DMS153 treated with DMSO at 0.1 percent for 48 hours (cell line): ENCODE data around the gene CHN1.

Experiments used
- DNase-seq: peaks from one replicate; lab custom pipeline; 2025; ENCODE audit not compliant: unreplicated experiment; lab: John Stamatoyannopoulos, UW

The CHN1 gene

DNA sequence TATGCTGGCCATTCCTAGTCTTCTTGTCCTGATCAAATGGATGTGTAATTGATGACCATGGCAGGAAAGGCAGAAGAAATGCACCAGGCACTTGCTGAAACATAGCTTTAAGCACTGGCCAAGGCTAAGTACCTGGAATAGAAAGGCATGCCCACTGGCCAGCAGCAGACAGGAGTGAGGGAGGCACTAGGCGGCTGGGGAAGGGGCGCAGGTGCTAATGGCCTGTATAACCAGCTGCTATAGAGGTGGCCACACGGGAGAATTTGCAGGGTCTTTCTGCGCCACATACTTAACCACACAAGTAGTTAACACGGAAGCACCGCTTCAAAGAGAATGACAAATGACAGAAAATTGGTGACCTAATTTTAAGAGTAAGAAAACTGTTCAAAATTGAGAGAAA, 174.6 kb downstream of the CHN1 start:
- DNase-seq = no peak

DNA sequence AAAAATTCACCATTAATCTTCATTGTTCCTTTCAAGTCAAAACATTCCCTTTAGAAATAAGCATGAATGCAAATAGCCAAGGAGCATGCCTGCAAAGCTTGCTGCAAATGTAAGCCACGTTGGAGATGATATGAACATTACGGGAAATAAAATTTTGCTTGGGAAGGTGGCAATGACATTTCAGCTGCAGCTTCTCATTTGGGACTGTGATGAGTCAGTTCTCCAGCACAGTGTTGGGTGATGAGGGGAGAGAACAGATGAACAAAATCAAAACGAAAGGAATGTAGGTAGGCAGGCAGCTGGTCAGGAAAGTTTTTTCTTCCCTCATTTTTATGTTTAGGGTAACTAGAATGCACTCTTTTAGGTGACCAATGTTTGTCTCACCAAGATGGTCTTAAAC, 175.6 kb downstream of the CHN1 start:
- no peak for DNase-seq

DNA sequence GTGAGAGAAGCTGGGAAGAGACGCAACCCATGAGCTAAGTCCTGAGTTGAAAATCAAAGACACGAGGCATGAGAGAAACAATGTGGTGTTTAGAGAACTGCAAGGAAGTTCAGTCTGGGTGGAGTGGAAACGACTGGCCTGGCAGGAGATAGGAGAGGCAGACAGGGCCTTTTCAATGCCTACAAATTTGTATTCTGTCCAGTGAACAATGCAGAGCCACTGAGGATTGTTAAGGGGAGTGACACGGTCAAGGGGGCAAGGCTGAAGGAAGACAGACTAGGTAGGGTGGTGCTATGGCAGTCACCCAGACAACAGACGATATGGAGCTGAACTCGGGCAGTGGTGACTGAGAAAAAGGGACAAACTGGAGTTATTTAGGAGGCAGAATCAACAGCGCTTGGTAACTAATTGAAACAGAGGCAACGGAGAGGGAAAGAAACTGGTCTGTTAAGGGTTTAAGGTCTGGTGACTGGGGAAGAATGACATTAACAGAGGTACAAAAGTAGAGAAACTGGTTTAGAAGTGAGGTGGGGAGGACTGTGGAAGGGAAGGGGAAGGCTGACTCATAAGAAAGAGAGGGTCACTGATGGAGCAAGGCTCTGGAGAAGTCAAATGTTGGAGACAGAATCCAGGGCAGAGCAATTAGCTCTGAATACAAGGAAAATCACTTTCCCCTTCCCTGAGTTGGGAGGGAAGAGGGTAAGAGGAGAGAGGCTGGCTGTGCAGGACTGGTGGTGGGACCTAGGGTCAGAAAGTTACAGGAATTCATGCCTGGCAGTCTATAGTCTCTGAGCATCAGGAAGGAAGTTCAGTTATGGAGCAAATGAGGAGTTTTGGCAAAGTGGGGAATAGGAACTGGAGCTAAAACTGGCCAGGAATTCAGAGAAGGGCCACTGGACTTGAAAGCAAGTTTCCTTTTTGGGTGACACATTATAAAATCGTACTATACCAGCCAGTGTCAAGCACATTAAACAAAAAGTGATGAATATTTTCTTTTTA, 177.5 kb downstream of the CHN1 start:
- no peak for DNase-seq

DNA sequence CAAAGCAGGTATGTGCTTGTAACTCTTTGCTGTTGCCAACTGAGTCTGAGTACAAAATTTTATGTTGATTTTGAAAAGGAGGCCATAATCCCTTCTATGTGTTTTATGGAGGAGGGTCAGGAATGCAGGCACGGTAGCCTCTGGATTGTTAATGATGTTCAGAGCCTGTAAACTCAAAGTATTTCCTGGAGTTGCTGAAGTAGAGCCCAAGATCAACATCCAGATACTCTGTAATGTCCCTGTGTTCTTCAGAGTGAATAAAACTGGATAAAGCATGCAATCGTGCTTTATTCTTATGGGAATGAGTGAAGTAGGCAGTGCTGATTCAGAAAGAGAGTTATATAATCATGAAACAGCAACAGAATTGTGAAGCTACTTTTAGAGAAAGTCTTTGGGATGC, 179.1 kb downstream of the CHN1 start:
- DNase-seq = no peak

DNA sequence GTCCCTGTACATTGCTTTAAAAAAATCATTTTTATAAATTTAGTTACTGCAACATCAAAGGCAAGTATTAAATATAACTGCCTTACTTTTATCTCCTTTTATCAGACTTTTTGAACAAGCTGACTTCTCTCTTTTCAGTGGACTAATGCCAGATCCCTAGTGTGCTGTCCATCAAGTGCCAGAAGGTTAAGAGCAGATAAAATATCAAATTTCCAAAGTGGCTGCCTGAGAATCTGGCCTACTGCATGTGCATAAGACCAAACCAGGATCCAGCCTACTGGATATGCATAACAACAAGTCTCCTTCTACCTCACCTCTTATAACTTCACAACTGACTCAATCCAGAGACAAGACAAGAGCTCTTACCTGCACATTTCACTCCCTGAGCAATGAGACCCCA, 181.1 kb downstream of the CHN1 start:
- DNase-seq = no peak

DNA sequence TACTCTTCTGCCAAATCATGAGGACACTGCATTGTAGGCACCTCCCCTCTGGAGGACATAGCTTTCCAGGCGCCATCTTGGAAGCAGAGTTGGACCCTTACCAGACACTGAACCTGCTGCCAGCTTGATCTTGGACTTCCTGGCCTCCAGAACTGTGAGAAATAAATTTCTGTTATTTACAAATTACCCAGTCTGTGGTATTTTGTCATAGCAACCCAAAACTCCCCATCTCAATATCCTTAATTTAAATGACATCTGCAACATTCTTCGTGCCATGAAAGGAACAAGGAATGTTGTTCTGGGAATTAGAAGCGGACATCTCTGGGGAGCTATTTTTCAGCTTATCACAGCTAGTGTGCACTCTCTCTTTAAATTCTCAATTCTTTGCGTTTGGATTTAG, 183.6 kb downstream of the CHN1 start:
- no peak for DNase-seq

DNA sequence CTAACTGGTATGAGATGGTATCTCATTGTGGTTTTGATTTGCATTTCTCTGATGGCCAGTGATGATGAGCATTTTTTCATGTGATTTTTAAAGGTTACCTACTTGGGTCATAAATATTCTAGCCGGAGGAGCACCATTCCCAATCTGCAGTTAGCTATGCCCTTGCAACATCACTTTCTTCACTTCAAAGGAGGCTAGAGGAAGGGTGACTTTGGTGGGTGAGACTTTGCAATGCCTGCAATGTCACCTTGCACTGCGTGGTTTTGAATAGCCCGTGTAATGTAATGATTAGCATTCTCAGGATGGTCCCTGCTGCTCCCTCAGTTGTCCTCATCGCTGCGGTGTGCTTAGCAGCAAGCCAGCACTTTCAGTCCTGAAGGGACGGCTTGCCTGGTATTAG, 184.8 kb downstream of the CHN1 start:
- DNase-seq = no peak

DNA sequence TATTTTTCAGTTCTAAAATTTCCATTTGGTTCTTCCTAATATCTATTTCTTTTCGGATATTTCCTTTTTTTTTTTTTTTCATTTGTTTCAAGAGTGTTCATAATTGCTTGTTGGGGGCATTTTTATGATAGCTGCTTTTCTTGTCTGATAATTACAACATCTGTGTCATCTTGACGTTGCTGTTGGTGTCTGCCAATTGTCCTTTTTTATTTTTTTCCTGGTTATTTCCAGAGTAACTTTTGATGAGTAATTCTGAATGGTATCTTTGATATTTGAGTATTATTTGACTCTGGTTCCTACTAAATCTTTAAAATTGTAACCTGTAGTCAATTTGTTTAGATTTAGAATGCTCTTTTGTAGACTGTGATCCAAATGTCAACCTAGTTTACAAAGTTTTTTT, 189.7 kb downstream of the CHN1 start:
- DNase-seq = no peak

DNA sequence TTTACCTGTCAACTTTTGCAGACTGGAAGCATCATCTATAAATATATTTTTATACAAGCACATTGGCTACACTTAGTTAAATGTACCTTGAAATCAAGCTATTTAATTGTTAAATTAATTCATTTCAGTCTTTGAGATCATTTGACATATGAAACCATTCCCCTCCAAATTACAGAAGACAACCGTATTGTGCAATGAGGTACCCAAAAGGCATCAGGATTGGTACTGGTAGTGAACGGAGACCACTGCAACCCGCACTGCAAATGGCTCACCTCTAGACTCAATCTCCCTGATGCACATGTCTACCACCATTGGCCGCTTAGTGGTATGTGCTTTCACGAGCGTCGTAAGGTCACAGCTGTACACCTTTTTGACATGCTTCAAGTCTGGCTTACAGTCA, 193.1 kb downstream of the CHN1 start:
- no peak for DNase-seq

DNA sequence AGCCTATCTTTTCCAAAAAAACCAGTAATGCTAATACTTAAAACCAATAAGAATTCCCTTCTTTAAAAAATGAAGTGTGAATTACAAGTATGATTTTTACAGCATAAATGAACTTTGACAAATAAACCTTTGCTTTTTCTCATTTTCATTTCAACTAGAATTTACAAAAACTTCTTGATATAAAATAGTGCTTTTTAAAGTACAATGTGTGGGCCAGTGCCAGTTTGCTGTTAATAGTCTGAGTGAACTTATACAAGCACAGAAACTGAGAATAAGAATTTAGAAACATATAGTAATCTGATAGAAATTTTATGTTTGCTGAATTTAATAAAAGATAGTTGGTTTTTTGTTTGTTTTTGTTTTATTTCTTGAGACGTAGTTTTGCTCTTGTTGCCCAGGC, 197.2 kb downstream of the CHN1 start:
- no peak for DNase-seq

DNA sequence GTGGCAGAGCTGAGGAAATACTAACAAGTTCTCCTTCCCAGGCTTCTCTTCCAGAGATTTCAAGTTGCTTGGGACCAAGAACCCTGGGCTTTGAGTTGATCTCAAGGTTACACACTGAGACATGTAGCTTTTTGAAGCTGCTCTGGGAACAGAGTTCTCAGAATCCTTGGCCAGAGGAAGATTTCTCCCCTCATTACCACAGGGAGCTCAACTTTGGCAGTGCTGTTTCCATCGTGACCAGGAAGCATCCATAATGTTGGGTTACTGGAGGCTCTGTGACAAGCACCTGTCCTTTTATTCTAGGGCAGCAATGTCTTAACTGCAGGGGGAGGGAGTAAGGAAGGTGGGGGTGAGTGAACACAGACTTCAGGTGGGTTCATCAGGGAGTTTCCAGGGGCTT, 199.4 kb downstream of the CHN1 start:
- DNase-seq = no peak

DNA sequence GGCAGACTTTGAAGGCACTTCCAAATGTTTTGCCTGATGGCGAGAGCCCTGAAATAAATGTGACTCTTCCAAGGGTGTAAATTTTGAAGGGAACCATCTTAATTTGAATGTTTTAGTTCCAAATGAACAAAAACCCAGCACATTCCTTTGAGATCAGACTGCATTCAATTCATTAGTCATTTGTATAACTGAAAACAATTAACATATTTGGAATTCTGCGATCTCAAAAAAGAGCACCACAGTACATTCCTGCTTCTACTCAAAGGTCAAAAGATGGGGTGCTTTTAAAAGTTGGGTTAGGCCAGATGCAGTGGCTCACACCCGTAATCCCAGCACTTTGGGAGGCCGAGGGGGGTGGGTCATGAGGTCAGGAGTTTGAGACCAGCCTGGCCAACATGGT, 202.7 kb downstream of the CHN1 start:
- no peak for DNase-seq

DNA sequence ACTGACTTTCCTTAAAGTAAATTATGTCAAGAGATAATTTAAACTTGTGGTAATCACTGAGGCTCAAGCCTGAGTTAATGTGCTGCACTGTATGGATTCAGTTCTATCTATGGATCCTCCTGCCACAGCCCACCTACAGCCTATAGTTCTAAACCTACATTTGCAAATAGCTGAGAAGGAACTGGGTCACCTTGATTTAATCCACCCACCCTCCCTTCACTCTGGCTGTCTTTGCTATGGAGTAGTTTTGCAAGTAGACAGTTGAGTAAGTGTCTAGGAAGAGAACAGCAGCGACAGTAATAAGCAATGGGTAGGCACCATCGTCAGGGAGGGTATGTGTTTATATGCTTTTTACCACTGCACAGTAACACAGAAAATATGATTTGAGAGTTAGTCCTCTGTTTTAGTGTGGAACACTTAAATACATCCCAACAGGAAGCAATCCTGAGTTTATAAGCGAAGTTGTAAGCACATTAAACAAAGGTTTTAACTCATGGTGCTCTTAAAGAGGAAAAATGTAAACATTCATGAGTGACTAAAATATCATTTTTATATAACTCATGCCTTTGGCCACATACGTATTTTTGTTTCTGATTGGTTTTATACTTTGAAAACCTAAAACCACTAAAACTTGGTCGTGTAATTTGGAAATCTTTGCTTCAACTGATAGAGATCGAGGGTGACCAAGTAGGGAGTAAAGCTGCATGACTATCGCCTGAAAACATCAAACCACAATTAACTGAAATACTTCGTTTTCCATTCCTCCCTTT, 204.6 kb downstream of the CHN1 start:
- no peak for DNase-seq

DNA sequence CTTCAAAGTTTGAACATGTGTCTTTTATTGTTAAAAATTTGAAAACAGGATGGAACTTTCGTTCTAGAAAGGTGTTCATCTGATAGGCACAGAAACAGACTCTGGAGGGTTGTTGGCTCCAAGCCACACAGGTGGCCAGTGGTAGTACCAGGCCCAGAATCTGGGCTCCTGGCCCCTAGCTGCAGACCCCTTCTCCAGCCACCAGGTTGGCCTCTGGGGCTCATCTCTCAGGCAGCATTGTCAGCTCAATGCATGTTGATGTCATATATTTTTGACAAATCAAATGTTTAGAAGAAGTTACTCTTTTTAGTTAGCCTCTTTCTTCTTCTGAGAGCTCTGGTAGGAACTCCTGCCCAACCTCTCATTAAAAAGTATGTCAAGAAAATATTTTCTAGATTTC, 206.4 kb downstream of the CHN1 start:
- no peak for DNase-seq

DNA sequence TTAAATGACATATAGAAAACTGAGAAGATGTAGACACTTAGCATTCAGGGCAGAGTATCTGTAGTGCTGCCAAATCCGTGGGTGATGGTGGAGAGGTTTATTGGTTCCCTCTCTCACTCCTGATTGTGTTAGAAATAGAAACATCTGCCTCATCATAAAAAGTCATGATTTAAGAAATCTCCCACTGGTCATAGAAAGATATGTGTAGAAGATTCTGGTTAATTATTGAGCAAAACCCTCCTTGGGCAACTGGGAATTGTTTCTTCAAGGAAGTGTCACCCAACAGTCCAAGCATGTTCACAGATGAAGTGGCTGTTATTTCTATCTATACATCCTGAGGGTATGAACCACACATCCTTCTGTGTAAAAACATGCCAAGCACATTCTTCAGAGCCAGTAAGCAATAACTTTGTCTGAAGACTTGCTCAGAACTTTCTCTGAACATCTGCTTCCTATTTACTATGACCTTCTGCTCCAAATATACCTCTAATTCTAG, 207.4 kb downstream of the CHN1 start:
- no peak for DNase-seq

DNA sequence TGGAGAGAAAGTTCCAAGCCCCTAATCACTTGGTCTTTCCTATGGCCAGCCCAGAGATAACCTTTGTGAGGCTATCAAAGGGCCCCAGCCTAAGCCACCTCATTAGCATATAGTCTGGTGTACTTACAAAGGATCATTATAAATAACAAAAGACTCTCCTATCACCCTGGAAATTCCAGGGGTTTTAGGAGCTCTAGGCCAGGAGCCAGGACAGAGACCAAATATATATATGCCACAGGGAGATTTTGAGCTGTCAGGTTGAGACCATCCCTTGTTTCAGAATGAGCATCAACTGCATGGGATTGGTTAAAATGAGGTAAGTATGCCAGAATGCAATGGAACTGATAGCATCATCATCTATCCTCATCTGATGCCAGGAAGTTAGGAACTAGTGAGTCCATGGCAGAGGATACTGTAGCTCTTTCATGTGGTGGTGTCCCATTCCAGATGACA, 208.8 kb downstream of the CHN1 start:
- DNase-seq = no peak

DNA sequence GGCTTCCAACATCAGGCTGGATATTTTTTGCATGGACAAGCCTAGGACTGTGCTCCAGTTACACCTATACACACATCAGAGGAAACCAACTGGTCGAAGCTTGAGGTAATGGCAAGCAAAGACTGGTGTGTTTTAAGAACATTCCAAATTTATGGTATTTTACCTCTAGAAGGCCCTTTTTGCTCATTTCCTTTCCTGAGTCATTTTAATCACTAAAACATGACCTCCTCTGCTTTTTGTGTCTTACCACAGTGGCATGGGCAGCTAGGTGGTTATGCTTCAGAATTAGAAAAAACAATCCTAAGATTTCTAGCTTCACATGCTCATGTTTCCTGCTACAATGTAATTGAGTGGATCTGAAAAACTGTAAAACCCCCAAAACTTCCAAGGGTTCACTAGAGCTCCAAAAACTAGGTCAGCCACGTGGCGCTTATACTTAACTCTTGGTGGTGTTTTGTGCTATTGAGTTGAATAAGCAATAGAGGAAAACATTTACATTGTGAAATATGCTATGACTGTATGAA, 210.3 kb downstream of the CHN1 start:
- no peak for DNase-seq

DNA sequence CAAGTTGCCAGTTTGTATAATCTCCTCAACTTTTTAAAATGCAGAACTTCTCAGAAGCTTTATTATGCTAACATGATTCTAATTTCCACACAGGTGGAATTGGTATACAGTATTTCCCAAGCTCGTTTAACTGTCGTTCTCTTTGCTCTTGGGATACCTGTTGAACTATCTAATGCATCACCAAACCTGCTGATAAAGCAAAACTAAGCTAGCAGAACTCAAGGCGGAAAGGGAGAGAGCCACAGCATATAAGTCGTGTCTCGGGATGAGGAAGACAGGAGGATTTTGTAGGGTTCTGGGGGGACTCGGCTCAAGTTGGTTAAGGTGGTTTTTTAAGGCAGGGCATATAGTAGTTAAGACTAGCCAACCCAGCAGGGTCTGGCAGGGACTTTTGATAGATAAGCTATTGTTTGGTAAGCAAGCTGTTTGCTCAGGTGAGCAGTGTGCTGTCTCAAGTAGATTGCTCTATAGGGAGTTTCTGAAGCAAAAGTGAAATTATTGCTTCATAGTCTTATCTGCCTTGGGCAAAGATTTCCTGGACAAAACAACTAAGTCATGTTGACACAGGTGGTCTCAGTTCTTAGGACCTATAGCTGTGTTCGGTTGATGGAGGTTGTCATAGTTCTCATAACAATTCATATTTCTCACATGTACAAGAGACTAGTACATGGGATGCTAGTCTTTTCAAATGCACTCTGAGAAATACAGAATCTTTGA, 212.7 kb downstream of the CHN1 start:
- DNase-seq = no peak

DNA sequence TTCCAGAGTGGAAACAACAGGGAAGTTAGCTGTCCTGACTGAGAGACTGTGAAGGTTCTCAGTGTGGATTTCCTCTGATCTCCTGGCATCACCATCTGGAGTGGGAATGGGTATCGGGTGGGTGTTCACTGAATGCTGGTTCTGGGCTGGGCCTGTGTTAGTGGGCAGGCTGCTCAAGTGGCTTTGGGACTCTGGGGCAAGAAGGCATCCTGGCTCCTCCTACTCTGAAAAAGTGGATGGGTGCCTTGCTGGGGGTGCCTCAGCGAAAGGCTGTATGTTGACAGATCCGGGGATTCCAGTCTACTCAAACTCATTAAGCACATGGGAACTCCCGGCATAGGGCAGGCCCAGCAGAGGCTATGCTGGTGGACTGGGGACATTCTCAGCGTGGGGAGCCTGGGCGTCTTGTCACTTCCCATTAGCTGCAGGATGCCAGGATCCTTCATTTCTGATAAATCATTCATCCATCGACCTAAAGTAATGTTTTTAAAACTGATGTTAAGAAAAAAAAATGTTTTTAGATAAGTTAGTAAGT, 213.4 kb downstream of the CHN1 start:
- DNase-seq = no peak

DNA sequence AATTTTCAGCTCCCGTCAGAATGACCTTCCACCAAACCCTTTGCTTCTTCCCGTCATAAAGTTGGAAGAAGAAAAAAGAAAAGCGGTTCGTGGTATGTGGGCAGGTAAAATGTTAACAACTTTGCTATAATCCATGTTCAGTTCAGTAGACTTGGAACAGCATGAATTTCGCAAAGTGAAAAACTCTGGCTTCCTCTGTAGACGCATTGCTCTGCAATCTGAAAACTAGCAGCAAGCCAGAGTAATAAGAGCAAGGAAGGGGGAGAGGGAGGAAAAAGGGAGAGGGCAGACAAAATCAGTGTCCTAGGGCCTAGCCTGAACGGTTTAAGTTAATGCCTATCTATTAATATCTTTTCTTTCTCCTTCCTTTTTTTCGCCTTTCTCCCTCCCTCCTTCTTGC, 214.2 kb downstream of the CHN1 start:
- DNase-seq = no peak

DNA sequence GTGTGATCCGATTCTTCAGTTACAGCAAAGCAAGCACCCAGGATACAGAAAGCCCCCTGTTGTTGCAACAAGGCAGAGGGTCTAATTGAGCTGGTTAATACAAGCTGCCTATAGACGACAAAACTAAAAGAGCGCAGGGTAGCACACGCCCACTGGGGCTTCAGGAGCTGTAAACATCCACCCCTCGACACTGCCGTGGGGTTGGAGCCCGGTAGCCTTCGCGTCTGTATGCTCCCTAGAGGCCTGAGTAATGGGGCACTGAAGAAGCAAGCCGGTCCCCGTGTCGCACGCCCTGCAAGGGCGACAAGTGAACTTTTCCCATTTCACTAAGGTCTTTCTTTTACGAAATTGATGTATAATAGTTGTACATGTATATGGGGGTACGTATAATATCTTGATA, 216.2 kb downstream of the CHN1 start:
- DNase-seq = no peak
